NB4 (cell line): ENCODE measurements around the gene DLG1.

Source experiments
- DNase-seq: peaks from one replicate; pipeline ENCODE4 v3.0.0; 2010; ENCODE audit warnings: low read depth
- H3K4me3 ChIP-seq: one replicate; pipeline ENCODE4 v1.5.1; 2011; ENCODE audit warnings: mild to moderate bottlenecking, low read depth, low read length, moderate library complexity
- CTCF ChIP-seq: IDR thresholded peaks from one replicate; pipeline ENCODE4 v1.5.1; 2012; ENCODE audit warnings: low read depth, low read length
- MAX ChIP-seq: IDR thresholded peaks from 2 replicates; pipeline ENCODE4 v1.6.1; 2011; ENCODE audit warnings: low read depth, low read length
- MYC ChIP-seq: IDR thresholded peaks from 2 replicates; pipeline ENCODE4 v1.6.1; 2011; ENCODE audit warnings: low read depth, low read length
- POLR2A ChIP-seq: IDR thresholded peaks from 2 replicates; pipeline ENCODE4 v1.6.1; 2011; ENCODE audit warnings: mild to moderate bottlenecking; ENCODE audit not compliant: insufficient read length; ENCODE audit errors: extremely low read depth

DLG1 gene

GRCh38 chr3:197117114-197117513 lies 181.3 kb downstream of the DLG1 start:
- DNase-seq, result no peak
- no peak overlapping the region for H3K4me3 ChIP-seq
- TF ChIP-seq CTCF, result no peak
- no peak for TF ChIP-seq MAX
- TF ChIP-seq MYC, result no peak
- TF ChIP-seq POLR2A, result no peak

- H3K4me3 ChIP-seq, result no peak overlapping the region
- no peak for TF ChIP-seq CTCF
- TF ChIP-seq MYC, result no peak
- no peak for DNase-seq
Observed at GRCh38 chr3:197114007-197114406, 184.4 kb downstream of the DLG1 start.

- DNase-seq, result no peak
- no peak overlapping the region for H3K4me3 ChIP-seq
- TF ChIP-seq MYC, result no peak
- no peak for TF ChIP-seq MAX
- TF ChIP-seq POLR2A, result no peak
Observed at GRCh38 chr3:197111685-197112084, 186.7 kb downstream of the DLG1 start.

- H3K4me3 ChIP-seq, result no peak overlapping the region
- TF ChIP-seq MAX (no peak), CTCF (no peak), POLR2A (no peak), MYC (no peak)
- DNase-seq, result no peak
Observed at GRCh38 chr3:197105786-197106185, 192.6 kb downstream of the DLG1 start.

GRCh38 chr3:197104738-197105137 lies 193.7 kb downstream of the DLG1 start:
- H3K4me3 ChIP-seq, result no peak overlapping the region
- DNase-seq, result no peak
- TF ChIP-seq CTCF (no peak), POLR2A (no peak), MAX (no peak), MYC (no peak)

GRCh38 chr3:197103766-197104165 lies 194.6 kb downstream of the DLG1 start:
- H3K4me3 ChIP-seq, result no peak overlapping the region
- TF ChIP-seq CTCF, result no peak
- TF ChIP-seq MYC, result no peak
- no peak for TF ChIP-seq MAX
- no peak for TF ChIP-seq POLR2A
- DNase-seq, result no peak
